Subcutaneous preadipocyte (primary cell): ENCODE measurements around the gene PCDH12. TPM values are rescaled to one million over a fixed set of nuclear protein-coding genes. Genes with fewer than 3 reads are reported as not detected.

ENCODE experiments used
- total RNA-seq: library from RNA; depleted of rRNA; stranded (reverse); fragments of >200 nt; gene quantifications from 2 replicates; pipeline ENCODE4 v1.2.3, GENCODE V29; 2012

Gene PCDH12
- total RNA-seq: 1.2 and 1.5 TPM in 2 replicates

DNA sequence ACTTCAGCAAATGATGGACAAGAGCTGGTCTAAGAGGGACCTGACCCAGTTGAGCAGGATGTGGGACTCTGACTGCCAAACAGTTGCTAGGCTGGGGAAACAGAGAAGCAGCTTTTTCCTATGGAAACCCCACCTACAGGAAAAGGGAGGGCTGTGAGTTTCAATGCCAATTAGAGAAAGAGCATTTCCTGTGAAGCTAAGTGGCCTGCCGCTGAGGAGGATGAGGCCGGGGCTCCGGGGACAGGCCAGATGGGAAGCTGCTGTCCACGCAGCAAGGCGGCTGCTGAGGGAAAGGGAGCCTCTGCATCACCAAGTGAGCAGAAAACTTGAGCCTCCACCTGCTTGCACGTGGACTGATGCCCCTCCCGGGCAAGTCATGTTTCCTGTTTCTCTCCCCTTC, at the start of gene PCDH12:
PCDH12 (minus strand) TSS at position 90 of the 400 bp plus-strand sequence. CDS start 351 bp downstream, outside the sequence.

DNA sequence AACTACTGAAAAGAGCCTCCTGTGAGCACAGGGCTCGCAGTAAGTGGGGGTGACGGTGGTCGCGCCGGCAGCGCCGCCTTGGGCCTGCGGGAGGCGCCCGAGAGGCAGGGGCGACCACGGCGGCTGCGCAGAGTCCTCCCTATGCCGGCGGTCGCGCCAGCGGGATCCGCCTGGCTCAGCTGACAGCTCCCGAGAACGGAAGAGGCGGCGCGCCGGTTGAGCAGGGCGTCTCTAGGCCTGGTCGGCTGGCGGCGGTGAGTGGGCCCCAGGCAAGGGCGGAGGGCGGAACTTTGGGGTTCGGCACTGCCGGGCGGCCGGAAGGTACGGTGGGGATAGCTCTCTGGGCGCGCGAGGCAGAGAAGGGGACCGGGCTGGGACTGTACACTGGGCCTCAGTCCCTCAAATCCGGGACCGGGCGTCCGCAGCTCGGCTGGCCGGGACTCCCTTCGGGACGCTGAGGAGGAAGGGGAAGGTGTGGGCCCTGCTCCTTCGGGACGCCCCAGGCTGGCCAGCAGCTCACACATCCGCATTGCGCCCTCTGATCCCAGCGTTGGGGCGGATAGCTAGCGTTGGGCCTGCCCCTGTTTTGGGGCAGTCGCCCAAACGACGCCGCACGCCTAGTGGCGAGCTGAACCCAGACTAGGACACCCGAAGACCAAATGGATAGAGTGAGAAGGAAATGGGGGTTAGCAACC, 11.1 kb upstream of the PCDH12 start, which contains the start of gene RNF14:
RNF14 (plus strand) TSS at position 192 of the 695 bp plus-strand sequence. CDS start 4,484 bp downstream, outside the sequence.

DNA sequence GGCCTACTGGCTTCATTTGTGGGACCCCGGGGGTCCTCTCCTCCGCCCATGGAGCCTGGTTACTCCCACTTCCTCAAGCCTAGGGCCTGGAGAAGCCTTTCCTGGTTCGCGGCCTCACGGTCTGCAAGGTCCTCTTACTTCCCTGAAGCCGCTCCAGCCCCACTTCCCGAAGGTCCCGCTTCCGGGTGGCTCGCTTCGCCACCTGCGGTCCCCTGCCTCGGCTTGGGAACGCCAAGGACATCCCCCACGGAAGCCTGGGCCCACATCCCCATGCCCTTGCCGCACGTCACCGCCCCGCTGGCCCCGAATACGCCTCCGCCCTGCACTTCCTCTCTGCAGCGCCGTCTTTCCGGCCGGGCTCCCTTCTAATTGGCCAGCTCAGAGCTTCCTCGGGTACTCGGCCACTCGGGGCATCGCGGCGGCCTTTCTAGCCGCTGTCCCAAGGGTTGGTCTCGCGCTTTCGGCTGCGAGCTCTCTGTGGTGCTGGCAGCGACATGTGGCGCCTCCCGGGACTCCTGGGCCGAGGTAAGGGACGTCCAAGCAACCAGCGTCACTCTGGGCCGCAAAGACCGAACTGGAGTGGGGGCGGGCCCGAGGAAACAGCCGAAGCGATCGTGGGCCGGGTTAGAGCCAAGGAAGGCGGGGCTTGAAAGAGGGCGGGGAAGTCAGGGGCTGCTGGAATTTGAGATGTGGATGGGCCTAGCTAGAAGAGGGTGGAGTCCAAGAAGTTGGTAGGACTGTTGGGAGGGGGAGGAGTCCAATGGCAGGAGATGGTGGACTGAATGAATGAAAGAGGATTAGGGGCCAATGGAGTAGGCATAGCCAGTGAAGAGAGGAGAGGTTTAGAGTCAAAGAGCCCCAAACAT, 34.3 kb downstream of the PCDH12 start, which contains the start of gene DELE1:
DELE1 (plus strand) TSS at position 424 of the 866 bp plus-strand sequence; CDS start at position 495, 71 bp downstream.

Other genes starting within 250 kb of the PCDH12 start
- gene PCDH1, start 79.8 kb downstream of the PCDH12 start, total RNA-seq: under 0.01 TPM in 1 of 2 replicates, not detected in the other
- gene DELE1, start 34.3 kb downstream of the PCDH12 start, total RNA-seq: 45.9 and 49.6 TPM in 2 replicates
- gene RNF14, start 10.9 kb upstream of the PCDH12 start, total RNA-seq: 44.8 and 45.2 TPM in 2 replicates
- gene GNPDA1, start 54.8 kb upstream of the PCDH12 start, total RNA-seq: 47.4 and 54.3 TPM in 2 replicates
- gene NDFIP1, start 150.6 kb upstream of the PCDH12 start, total RNA-seq: 83.4 and 84.1 TPM in 2 replicates